Ovary (tissue), 9 donors: ENCODE measurements around the gene HLA-DPB1. TPM values are rescaled to one million over a fixed set of nuclear protein-coding genes. Genes with fewer than 3 reads are reported as not detected.

Experiments
- DNase-seq, 5 donors: peaks; one replicate each; pipeline ENCODE4 v3.0.0-alpha.2; 2019 to 2020
- H3K27ac ChIP-seq, 2 donors: fragments of 200-600 bp; one replicate each; pipeline versions ENCODE4 v1.5.1 to v1.8.0; 2019 to 2022
- H3K27me3 ChIP-seq: fragments of 200-600 bp; one replicate; pipeline ENCODE4 v1.8.0; 2022
- H3K36me3 ChIP-seq: fragments of 200-600 bp; sonication (generic); one replicate; pipeline ENCODE4 v1.5.1; 2019
- H3K4me1 ChIP-seq: one replicate; pipeline ENCODE4 v1.8.1; 2013; ENCODE audit warnings: mild to moderate bottlenecking, moderate library complexity; ENCODE audit not compliant: insufficient read depth
- H3K4me3 ChIP-seq: fragments of 200-600 bp; sonication (generic); one replicate; pipeline ENCODE4 v1.5.1; 2017
- H3K9me3 ChIP-seq, 2 donors: fragments of 200-600 bp in 1 of 2; sonication (generic) in 1 of 2; one replicate each; pipeline versions ENCODE4 v1.5.1 to v1.8.1; 2013 to 2019; ENCODE audit warnings: mild to moderate bottlenecking in 1 of 2, moderate library complexity in 1 of 2
- EP300 ChIP-seq: sonication (generic); formaldehyde crosslinking; IDR thresholded peaks from one replicate; pipeline ENCODE4 v1.6.1; 2017; ENCODE audit warnings: antibody characterized with exemption
- POLR2A ChIP-seq: fragments of 450-650 bp; IDR thresholded peaks from one replicate; pipeline ENCODE4 v1.6.1; 2017; ENCODE audit warnings: antibody characterized with exemption, mild to moderate bottlenecking, moderate library complexity
- WGBS, 3 donors: extraction: QIAGEN DNeasy Blood & Tissue Kit in 1 of 3; methylation state at CpG; one replicate each; pipeline versions ENCODE4 v1.1.5 to v1.1.7; 2013 to 2017; 5-methylcytosine and 5-hydroxymethylcytosine counted together
- intact Hi-C, 4 donors: fragments of 100-400 bp; cut with DNase I; formaldehyde crosslinking; loops; one replicate each; pipeline versions ENCODE4 v1.11.0 to v1.15.1; 2022 to 2023
- polyA plus RNA-seq, 2 donors: library from polyadenylated mRNA; stranded (reverse); fragments of 200-250 nt in 1 of 2; fragments of 350-450 nt in 1 of 2; fragmentation: Illumina TruSeq in 1 of 2; extraction: RNeasy Lipid Tissue Mini Kit (QIAGEN cat#74804) in 1 of 2; gene quantifications; one replicate each; pipeline ENCODE4 v1.2.3, GENCODE V29; 2013 to 2014
- total RNA-seq, 7 donors: library from RNA; depleted of rRNA in 2 of 7; stranded (reverse); fragments of >200 nt in 2 of 7; fragmentation: NEBNext Ultra II Directional in 3 of 7; extraction: Animal tissue kit (Norgen Biotek cat#: 25700) in 3 of 7; gene quantifications; one replicate each; pipeline versions ENCODE4 v1.1.0 to v1.2.4, GENCODE V29; 2016 to 2023
- TF ChIP-seq, protein P1 (sequence below), 3 donors: fragments of 450-650 bp in 2 of 3; fragments of 200-600 bp in 1 of 3; IDR thresholded peaks; one replicate each; pipeline versions ENCODE4 v1.5.1 to v1.8.0; 2016 to 2022; ENCODE audit warnings: antibody characterized with exemption in 3 of 3, mild to moderate bottlenecking in 1 of 3
- donor health status: DM: no; HTN: no; CAD: no; lungs with moderate emphysema.
- donor health status: DM: no; HTN: no; CAD: no.
- donor health status: Bipolar disorder and iron deficiency.
- donor health status: DM: yes; HTN: yes; CAD: no.
- donor health status: DM: no; HTN: no; CAD: no.
- donor health status: DM: yes; HTN: yes; CAD: no.

Gene HLA-DPB1
- total and polyA plus RNA-seq, 9 donors, result 19.4 to 120 (median 44.7) TPM

DNA sequence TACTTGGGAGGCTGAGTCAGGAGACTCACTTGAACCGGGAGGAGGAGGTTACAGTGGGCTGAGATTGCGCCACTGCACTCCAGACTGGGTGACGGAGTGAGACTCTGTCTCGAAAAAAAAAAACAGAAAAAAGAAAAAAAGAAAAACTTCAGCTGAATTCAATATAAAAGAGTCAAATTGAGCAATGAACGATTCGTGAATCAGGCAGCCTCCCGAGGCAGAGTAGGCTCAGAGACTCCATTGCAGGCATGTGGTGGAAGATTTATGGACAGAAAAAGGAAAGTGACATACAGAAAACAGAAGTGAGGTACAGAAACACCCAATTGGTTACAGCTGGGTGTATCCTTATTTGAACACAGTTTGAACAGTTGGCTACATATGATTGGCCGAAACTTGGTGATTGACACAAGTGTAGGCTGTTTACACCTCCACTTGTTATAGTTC lies 56.3 kb downstream of the HLA-DPB1 start:
- no peak for DNase-seq
- Histone ChIP-seq H3K27ac (no peak overlapping the region), H3K36me3 (no peaks in the 10 kb centered on the region), H3K4me1 (no peaks in the 10 kb centered on the region), H3K9me3 (no peaks in the 10 kb centered on the region), H3K27me3 (no peaks in the 10 kb centered on the region), H3K4me3 (no peak overlapping the region)
- 65 to 77% (median 66%) methylated on average over 8 of the region's 8 CpGs for WGBS, 3 donors
- intact Hi-C loops, result no loop called here
- TF ChIP-seq EP300 (no peak), POLR2A (no peak)
- TF ChIP-seq, protein P1, sequence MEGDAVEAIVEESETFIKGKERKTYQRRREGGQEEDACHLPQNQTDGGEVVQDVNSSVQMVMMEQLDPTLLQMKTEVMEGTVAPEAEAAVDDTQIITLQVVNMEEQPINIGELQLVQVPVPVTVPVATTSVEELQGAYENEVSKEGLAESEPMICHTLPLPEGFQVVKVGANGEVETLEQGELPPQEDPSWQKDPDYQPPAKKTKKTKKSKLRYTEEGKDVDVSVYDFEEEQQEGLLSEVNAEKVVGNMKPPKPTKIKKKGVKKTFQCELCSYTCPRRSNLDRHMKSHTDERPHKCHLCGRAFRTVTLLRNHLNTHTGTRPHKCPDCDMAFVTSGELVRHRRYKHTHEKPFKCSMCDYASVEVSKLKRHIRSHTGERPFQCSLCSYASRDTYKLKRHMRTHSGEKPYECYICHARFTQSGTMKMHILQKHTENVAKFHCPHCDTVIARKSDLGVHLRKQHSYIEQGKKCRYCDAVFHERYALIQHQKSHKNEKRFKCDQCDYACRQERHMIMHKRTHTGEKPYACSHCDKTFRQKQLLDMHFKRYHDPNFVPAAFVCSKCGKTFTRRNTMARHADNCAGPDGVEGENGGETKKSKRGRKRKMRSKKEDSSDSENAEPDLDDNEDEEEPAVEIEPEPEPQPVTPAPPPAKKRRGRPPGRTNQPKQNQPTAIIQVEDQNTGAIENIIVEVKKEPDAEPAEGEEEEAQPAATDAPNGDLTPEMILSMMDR (IDR thresholded peaks at IDR 0.05), result no peak

DNA sequence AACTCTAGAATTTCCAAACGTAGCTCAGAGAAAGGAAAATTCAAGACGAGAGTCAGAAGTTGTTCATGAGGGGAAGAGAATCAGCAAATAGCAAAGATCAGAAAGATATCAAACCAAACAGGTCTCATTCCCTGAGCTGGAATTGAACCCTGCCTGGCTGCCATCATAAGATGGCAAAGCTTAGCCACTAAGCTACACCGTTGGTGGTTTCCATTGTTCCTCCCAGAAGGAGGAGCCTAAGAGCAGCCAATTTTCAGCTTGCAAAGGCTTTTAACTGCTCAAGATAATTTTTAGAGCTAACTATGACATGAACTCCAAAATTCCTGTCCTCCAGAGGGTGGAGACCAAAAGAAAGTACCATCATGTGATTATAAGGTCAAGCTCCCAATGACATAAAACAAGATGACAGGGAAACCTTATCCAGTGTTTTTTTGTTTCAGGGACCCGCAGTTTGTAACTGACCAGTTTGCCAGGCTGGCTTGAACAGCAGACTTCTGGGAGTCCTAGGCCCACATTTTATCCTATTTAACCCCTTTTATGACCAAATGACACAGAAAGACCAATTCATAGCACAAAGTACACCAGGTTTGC lies 60.6 kb downstream of the HLA-DPB1 start:
- H3K27ac ChIP-seq, result no peak overlapping the region
- H3K4me3 ChIP-seq, result no peak overlapping the region
- TF ChIP-seq EP300, result no peak
- TF ChIP-seq POLR2A, result no peak
- TF ChIP-seq, protein P1 (IDR thresholded peaks at IDR 0.05), result no peak
- H3K27me3 ChIP-seq, result no peaks in the 10 kb centered on the region
- no peak for DNase-seq
- H3K36me3 ChIP-seq, result no peaks in the 10 kb centered on the region
- intact Hi-C loops, result no loop called here
- no peaks in the 10 kb centered on the region for H3K4me1 ChIP-seq
- whole genome bisulfite sequencing, 3 donors, result 36 to 43% (median 42%) methylated on average over 4 of the region's 4 CpGs
- H3K9me3 ChIP-seq, result no peaks in the 10 kb centered on the region

Other genes with a start within 250 kb of the HLA-DPB1 start
- gene TAP2, start 237.3 kb upstream of the HLA-DPB1 start, total RNA-seq, result 10 to 100 TPM in 6 of 7 donors, 1 to 10 TPM in 1; 8.9 to 23.8 (median 18.6) TPM
- 10 to 100 TPM; 13.9 to 16.5 TPM for gene TAP2, start 237.3 kb upstream of the HLA-DPB1 start, polyA plus RNA-seq
- 10 to 100 TPM; 28.9 to 44.8 (median 36.0) TPM for gene PSMB8, start 231.9 kb upstream of the HLA-DPB1 start, total RNA-seq
- 100 to 1,000 TPM in 1 of 2 donors, 10 to 100 TPM in 1; 62.2 to 103 TPM for gene PSMB8, start 231.9 kb upstream of the HLA-DPB1 start, polyA plus RNA-seq
- gene TAP1, start 222.3 kb upstream of the HLA-DPB1 start, total RNA-seq, result 10 to 100 TPM; 17.7 to 30.7 (median 23.3) TPM
- gene TAP1, start 222.3 kb upstream of the HLA-DPB1 start, polyA plus RNA-seq, result 10 to 100 TPM; 22.7 to 48.4 TPM
- 10 to 100 TPM in 6 of 7 donors, 1 to 10 TPM in 1; 9.5 to 28.3 (median 20.4) TPM for gene PSMB9, start 221.8 kb upstream of the HLA-DPB1 start, total RNA-seq
- gene PSMB9, start 221.8 kb upstream of the HLA-DPB1 start, polyA plus RNA-seq, result 10 to 100 TPM; 23.6 to 30.7 TPM
- 10 to 100 TPM in 6 of 7 donors, 1 to 10 TPM in 1; 4.3 to 39.1 (median 12.0) TPM for gene HLA-DMB, start 135.0 kb upstream of the HLA-DPB1 start, total RNA-seq
- 10 to 100 TPM; 11.0 to 70.0 TPM for gene HLA-DMB, start 135.0 kb upstream of the HLA-DPB1 start, polyA plus RNA-seq
- gene HLA-DMA, start 122.9 kb upstream of the HLA-DPB1 start, total RNA-seq, result 10 to 100 TPM in 6 of 7 donors, 1 to 10 TPM in 1; 5.7 to 50.4 (median 18.5) TPM
- 100 to 1,000 TPM in 1 of 2 donors, 10 to 100 TPM in 1; 19.2 to 162 TPM for gene HLA-DMA, start 122.9 kb upstream of the HLA-DPB1 start, polyA plus RNA-seq
- 100 to 1,000 TPM; 106 to 196 (median 163) TPM for gene BRD2, start 107.4 kb upstream of the HLA-DPB1 start, total RNA-seq
- 100 to 1,000 TPM; 128 to 301 TPM for gene BRD2, start 107.4 kb upstream of the HLA-DPB1 start, polyA plus RNA-seq
- 10 to 100 TPM in 1 of 7 donors, 1 to 10 TPM in 6; 1.1 to 17.3 (median 6.4) TPM for gene HLA-DOA, start 66.4 kb upstream of the HLA-DPB1 start, total RNA-seq
- gene HLA-DOA, start 66.4 kb upstream of the HLA-DPB1 start, polyA plus RNA-seq, result 10 to 100 TPM in 1 of 2 donors, 1 to 10 TPM in 1; 2.5 to 25.3 TPM
- 10 to 100 TPM; 11.8 to 62.0 (median 46.8) TPM for gene HLA-DPA1, start 2.3 kb upstream of the HLA-DPB1 start, total RNA-seq
- gene HLA-DPA1, start 2.3 kb upstream of the HLA-DPB1 start, polyA plus RNA-seq, result 100 to 1,000 TPM in 1 of 2 donors, 10 to 100 TPM in 1; 26.7 to 304 TPM
- 1 to 10 TPM in 2 of 7 donors, under 1 TPM in 5; 0.53 to 1.2 (median 0.92) TPM for gene COL11A2, start 116.5 kb downstream of the HLA-DPB1 start, total RNA-seq
- under 1 TPM; 0.52 to 0.96 TPM for gene COL11A2, start 116.5 kb downstream of the HLA-DPB1 start, polyA plus RNA-seq
- 10 to 100 TPM; 19.8 to 54.0 (median 48.5) TPM for gene RXRB, start 124.7 kb downstream of the HLA-DPB1 start, total RNA-seq
- gene RXRB, start 124.7 kb downstream of the HLA-DPB1 start, polyA plus RNA-seq, result 10 to 100 TPM; 40.9 to 42.1 TPM
- gene SLC39A7, start 124.9 kb downstream of the HLA-DPB1 start, total RNA-seq, result 10 to 100 TPM; 27.4 to 73.7 (median 61.2) TPM
- 10 to 100 TPM; 54.0 to 80.0 TPM for gene SLC39A7, start 124.9 kb downstream of the HLA-DPB1 start, polyA plus RNA-seq
- 10 to 100 TPM in 2 of 7 donors, 1 to 10 TPM in 5; 4.0 to 18.4 (median 7.7) TPM for gene HSD17B8, start 128.7 kb downstream of the HLA-DPB1 start, total RNA-seq
- gene HSD17B8, start 128.7 kb downstream of the HLA-DPB1 start, polyA plus RNA-seq, result 10 to 100 TPM in 1 of 2 donors, 1 to 10 TPM in 1; 9.4 to 10.3 TPM
- gene RING1, start 132.5 kb downstream of the HLA-DPB1 start, total RNA-seq, result 10 to 100 TPM; 20.7 to 70.6 (median 52.3) TPM
- 10 to 100 TPM; 37.3 to 51.7 TPM for gene RING1, start 132.5 kb downstream of the HLA-DPB1 start, polyA plus RNA-seq
- gene VPS52, start 195.9 kb downstream of the HLA-DPB1 start, total RNA-seq, result 10 to 100 TPM; 24.0 to 55.6 (median 45.2) TPM
- gene VPS52, start 195.9 kb downstream of the HLA-DPB1 start, polyA plus RNA-seq, result 10 to 100 TPM; 39.5 to 56.7 TPM
- gene RPS18, start 196.1 kb downstream of the HLA-DPB1 start, total RNA-seq, result 1,000 to 10,000 TPM; 4,177 to 8,845 (median 4,854) TPM
- gene RPS18, start 196.1 kb downstream of the HLA-DPB1 start, polyA plus RNA-seq, result over 10,000 TPM in 1 of 2 donors, 1,000 to 10,000 TPM in 1; 6,405 to 11,953 TPM
- gene B3GALT4, start 201.1 kb downstream of the HLA-DPB1 start, total RNA-seq, result 10 to 100 TPM in 2 of 7 donors, 1 to 10 TPM in 5; 4.3 to 10.6 (median 6.9) TPM
- 1 to 10 TPM; 2.7 to 7.4 TPM for gene B3GALT4, start 201.1 kb downstream of the HLA-DPB1 start, polyA plus RNA-seq
- gene WDR46, start 213.2 kb downstream of the HLA-DPB1 start, total RNA-seq, result 10 to 100 TPM; 29.1 to 58.5 (median 35.0) TPM
- gene WDR46, start 213.2 kb downstream of the HLA-DPB1 start, polyA plus RNA-seq, result 10 to 100 TPM; 25.5 to 27.0 TPM
- 10 to 100 TPM in 6 of 7 donors, 1 to 10 TPM in 1; 9.8 to 46.8 (median 42.0) TPM for gene PFDN6, start 213.6 kb downstream of the HLA-DPB1 start, total RNA-seq
- 10 to 100 TPM; 80.3 to 83.0 TPM for gene PFDN6, start 213.6 kb downstream of the HLA-DPB1 start, polyA plus RNA-seq
- gene RGL2, start 223.0 kb downstream of the HLA-DPB1 start, total RNA-seq, result 10 to 100 TPM; 41.4 to 82.0 (median 64.9) TPM
- gene RGL2, start 223.0 kb downstream of the HLA-DPB1 start, polyA plus RNA-seq, result 10 to 100 TPM; 26.9 to 66.0 TPM
- gene TAPBP, start 238.1 kb downstream of the HLA-DPB1 start, total RNA-seq, result 100 to 1,000 TPM in 1 of 7 donors, 10 to 100 TPM in 6; 33.7 to 121 (median 66.9) TPM
- 10 to 100 TPM; 24.4 to 40.5 TPM for gene TAPBP, start 238.1 kb downstream of the HLA-DPB1 start, polyA plus RNA-seq
- 10 to 100 TPM; 17.9 to 38.0 (median 26.1) TPM for gene ZBTB22, start 241.8 kb downstream of the HLA-DPB1 start, total RNA-seq
- 10 to 100 TPM; 13.7 to 26.5 TPM for gene ZBTB22, start 241.8 kb downstream of the HLA-DPB1 start, polyA plus RNA-seq
- gene DAXX, start 247.0 kb downstream of the HLA-DPB1 start, total RNA-seq, result 10 to 100 TPM; 18.8 to 38.9 (median 33.4) TPM
- gene DAXX, start 247.0 kb downstream of the HLA-DPB1 start, polyA plus RNA-seq, result 10 to 100 TPM; 30.8 to 81.5 TPM